ENCODE results near the gene SH3RF3. TPM values are rescaled to one million over a fixed set of nuclear protein-coding genes. Genes with fewer than 3 reads are reported as not detected.
A peak's percentile ranks its signal among the peaks of the same experiment; 100 is the strongest.

SH3RF3 gene
- total and polyA plus RNA-seq, 2 of the 13 experiments (the other 11 are each of a cell fraction or from before 2014, with no cell fraction given): 0.04 TPM; not detected in 1

GRCh38 chr2:109188496-109188890 is 59.5 kb downstream of the SH3RF3 start:
- no peaks in the 10 kb centered on the region for H3K36me3 ChIP-seq (replicated peaks in 1 of 2; ENCODE audit: control insufficient read depth in 1 of 2, insufficient read depth in 2 of 2, low read length in 2 of 2)
- 53% methylated on average over 14 of the region's 14 CpGs for WGBS (ENCODE audit: low lambda C conversion rate)
- H3K79me2 ChIP-seq (ENCODE audit: insufficient read depth, low read length): no peaks in the 10 kb centered on the region
- ATAC-seq (peak; percentile 38; the same call in 1 of the 3 replicates), DNase-seq (ENCODE audit: low spot score) (no peak), FAIRE-seq (no peak)
- H2AFZ ChIP-seq (ENCODE audit: low read length): no peak overlapping the region
- intact Hi-C loops (cut with micrococcal nuclease; ENCODE audit: unreplicated experiment): no loop called here
- H3K9ac ChIP-seq (ENCODE audit: insufficient read depth, low read depth, low read length): no peak overlapping the region
- in situ Hi-C loops (cut with HindIII; ENCODE audit: extremely low pct_ligation_motif_present, low pct_unique_long_range_greater_than_20kb): no loop called here
- no peak overlapping the region for H3K4me2 ChIP-seq (ENCODE audit: low read depth, low read length)
- no peaks in the 10 kb centered on the region for H4K20me1 ChIP-seq (ENCODE audit: insufficient read depth, low read length)
- TF ChIP-seq, protein P1, sequence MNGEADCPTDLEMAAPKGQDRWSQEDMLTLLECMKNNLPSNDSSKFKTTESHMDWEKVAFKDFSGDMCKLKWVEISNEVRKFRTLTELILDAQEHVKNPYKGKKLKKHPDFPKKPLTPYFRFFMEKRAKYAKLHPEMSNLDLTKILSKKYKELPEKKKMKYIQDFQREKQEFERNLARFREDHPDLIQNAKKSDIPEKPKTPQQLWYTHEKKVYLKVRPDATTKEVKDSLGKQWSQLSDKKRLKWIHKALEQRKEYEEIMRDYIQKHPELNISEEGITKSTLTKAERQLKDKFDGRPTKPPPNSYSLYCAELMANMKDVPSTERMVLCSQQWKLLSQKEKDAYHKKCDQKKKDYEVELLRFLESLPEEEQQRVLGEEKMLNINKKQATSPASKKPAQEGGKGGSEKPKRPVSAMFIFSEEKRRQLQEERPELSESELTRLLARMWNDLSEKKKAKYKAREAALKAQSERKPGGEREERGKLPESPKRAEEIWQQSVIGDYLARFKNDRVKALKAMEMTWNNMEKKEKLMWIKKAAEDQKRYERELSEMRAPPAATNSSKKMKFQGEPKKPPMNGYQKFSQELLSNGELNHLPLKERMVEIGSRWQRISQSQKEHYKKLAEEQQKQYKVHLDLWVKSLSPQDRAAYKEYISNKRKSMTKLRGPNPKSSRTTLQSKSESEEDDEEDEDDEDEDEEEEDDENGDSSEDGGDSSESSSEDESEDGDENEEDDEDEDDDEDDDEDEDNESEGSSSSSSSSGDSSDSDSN (CRISPR knock-in tag; IDR thresholded peaks at IDR 0.05): no peak
- TF ChIP-seq SALL1 (CRISPR knock-in tag; IDR thresholded peaks at IDR 0.05) (no peak), ZNF572 (CRISPR knock-in tag; IDR thresholded peaks at IDR 0.05) (no peak)
- BruUV-seq (replicated peaks): no TSS peak
- CTCF ChIA-PET (ENCODE audit: low intra/inter-chr PET ratio, low total read pairs): no interaction called here
- no peak overlapping the region for H3K27ac ChIP-seq (ENCODE audit: extremely low read length, insufficient read depth, low read length)
- no peak overlapping the region for H3K4me3 ChIP-seq (replicated peaks in 1 of 3; ENCODE audit: insufficient read depth in 1 of 3, low read depth in 2 of 3, low read length in 3 of 3)
- H3K4me1 ChIP-seq (ENCODE audit: insufficient read depth, low read length): no peaks in the 10 kb centered on the region
- POLR2A ChIA-PET: no interaction called here
- H3K9me3 ChIP-seq (ENCODE audit: low read length): no peaks in the 10 kb centered on the region
- H3K27me3 ChIP-seq (ENCODE audit: control insufficient read depth in 1 of 2, insufficient read depth in 2 of 2, low read length in 2 of 2): peaks cover 0 to 3% of the 10 kb centered on the region in 2 experiments; a peak in 1 of 5 replicates

DNA sequence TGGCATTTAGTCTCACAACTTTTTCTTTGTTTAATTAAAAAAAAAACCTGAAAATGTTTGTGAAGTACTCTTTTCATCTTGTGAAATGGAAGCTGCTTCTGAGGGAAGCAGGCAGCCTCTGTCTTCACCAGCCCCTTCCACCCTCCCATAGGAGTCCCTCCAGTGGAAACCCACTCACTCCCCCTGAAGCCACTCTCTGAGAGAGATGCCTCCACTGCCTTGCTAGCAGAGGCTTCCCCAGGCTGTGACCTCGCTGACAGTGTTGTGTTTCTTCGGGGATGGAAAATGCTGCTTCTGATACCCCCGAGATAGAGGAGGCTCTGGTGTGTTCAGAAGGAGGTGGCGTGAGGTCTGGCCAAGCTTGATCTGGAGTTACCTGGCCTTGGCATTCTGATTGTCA is 59.9 kb downstream of the SH3RF3 start:
- no peak for FAIRE-seq
- BruUV-seq (replicated peaks): no TSS peak
- 54% methylated on average over 4 of the region's 4 CpGs for WGBS (ENCODE audit: low lambda C conversion rate)
- no peak overlapping the region for H3K27ac ChIP-seq (ENCODE audit: extremely low read length, insufficient read depth, low read length)
- H3K27me3 ChIP-seq (ENCODE audit: control insufficient read depth in 1 of 2, insufficient read depth in 2 of 2, low read length in 2 of 2): peaks cover 0 to 3% of the 10 kb centered on the region in 2 experiments; a peak in 2 of 5 replicates
- no peaks in the 10 kb centered on the region for H3K79me2 ChIP-seq (ENCODE audit: insufficient read depth, low read length)
- H3K4me3 ChIP-seq (replicated peaks in 1 of 3; ENCODE audit: insufficient read depth in 1 of 3, low read depth in 2 of 3, low read length in 3 of 3): no peak overlapping the region
- no peak; the same call in 2 of the 3 replicates for ATAC-seq
- in situ Hi-C loops (cut with HindIII; ENCODE audit: extremely low pct_ligation_motif_present, low pct_unique_long_range_greater_than_20kb): no loop called here
- H3K36me3 ChIP-seq (replicated peaks in 1 of 2; ENCODE audit: control insufficient read depth in 1 of 2, insufficient read depth in 2 of 2, low read length in 2 of 2): no peaks in the 10 kb centered on the region
- ChIA-PET CTCF (ENCODE audit: low intra/inter-chr PET ratio, low total read pairs) (no interaction called here), POLR2A (no interaction called here)
- no peak overlapping the region for H3K9ac ChIP-seq (ENCODE audit: insufficient read depth, low read depth, low read length)
- H3K9me3 ChIP-seq (ENCODE audit: low read length): no peaks in the 10 kb centered on the region
- no peak for DNase-seq (ENCODE audit: low spot score)
- no peak overlapping the region for H3K4me2 ChIP-seq (ENCODE audit: low read depth, low read length)
- TF ChIP-seq ZNF549 (CRISPR knock-in tag; IDR thresholded peaks at IDR 0.05): no peak
- no peak for TF ChIP-seq MYC (CRISPR knock-in tag; IDR thresholded peaks at IDR 0.05; ENCODE audit: borderline replicate concordance)
- no peaks in the 10 kb centered on the region for H4K20me1 ChIP-seq (ENCODE audit: insufficient read depth, low read length)
- H2AFZ ChIP-seq (ENCODE audit: low read length): no peak overlapping the region
- no peaks in the 10 kb centered on the region for H3K4me1 ChIP-seq (ENCODE audit: insufficient read depth, low read length)
- intact Hi-C loops (cut with micrococcal nuclease; ENCODE audit: unreplicated experiment): no loop called here
